ENCODE data around the gene DOK4.
"Not testable (repeated sequence)": the region's sequence is repeated elsewhere in the genome, so short reads cannot be mapped to it uniquely, and the experiment has no call there.

Gene DOK4

DNA sequence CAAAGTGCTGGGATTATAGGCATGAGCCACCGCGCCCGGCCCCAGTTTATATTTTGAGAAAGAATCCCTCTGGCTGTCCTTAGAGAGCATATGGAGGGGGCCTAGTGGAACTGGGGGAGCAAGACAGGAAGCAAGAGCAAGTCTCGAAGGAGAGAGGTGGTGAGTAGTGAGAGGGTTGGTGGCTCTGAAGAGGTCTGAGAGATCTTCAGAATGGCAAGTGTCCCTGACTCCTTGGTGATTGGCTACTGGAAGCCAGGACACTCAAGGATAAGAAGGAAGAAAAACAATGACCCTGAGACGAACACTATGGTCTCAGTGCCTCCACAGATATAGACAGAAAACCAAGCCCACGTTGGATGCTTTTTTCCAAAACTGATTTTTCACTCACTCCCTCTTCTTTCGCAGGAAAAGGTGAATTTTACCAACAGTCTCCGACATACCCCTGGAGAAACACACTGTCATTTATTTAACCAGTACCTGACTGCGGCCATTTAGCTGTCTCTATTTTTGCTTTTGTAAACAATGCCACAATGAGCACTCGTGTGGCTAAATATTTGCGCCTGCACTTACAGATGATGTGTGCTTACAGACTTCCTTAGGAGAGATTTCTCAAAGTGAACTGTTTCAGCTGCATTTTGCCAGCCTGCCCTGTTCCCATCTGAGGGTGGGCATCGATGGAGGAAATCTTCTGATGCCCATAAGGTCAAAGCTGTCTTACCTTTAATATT is 15.9 kb upstream of the DOK4 start:
- DNase-seq (ENCODE audit: low read depth, low spot score): no peak

DNA sequence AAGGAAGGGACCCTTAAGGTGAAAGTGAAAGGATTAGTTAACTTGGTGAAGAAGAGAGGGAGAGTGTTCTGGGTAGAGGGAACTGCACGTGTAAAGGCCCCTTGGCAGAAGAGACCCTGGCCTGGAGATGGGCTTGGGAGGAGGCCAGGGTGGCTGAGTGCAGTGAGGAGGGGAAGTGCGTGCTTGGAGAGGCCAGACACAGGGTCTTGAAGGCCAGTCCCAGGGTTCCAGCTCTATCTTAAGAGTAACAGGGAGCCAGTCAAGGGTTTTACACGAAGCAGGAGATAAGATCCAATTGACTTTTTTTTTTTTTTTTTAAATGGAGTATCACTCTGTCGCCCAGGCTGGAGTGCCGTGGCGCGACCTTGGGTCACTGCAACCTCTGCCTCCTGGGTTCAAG is 15.2 kb upstream of the DOK4 start:
- no peak for DNase-seq (ENCODE audit: low read depth, low spot score)

DNA sequence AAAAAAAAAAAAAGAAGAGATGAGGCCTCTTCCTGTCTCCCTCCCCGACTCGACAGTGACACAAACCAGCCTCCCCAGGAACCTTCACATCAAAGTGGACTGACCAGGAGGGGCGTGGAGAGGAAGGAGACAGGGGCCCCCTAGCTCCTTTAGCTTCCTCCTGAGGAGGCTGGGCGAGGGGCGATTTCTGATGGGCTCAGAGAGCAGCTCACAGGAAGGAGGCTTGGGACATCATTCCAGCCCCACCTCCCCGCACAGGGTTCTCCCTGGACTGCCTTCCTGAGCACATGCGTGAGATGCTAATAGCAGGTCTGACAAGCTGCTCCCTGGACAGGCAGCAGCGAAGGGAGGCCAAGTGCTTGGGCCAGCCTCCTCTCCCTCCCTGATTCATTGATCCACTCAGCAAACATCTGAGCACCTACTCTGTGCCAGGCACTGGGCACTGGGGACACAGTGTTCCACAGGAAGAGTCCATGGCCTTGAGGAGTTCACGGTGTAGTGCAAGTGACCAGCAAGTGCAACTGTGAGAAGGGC is 14.4 kb upstream of the DOK4 start:
- no peak for DNase-seq (ENCODE audit: low read depth, low spot score)

DNA sequence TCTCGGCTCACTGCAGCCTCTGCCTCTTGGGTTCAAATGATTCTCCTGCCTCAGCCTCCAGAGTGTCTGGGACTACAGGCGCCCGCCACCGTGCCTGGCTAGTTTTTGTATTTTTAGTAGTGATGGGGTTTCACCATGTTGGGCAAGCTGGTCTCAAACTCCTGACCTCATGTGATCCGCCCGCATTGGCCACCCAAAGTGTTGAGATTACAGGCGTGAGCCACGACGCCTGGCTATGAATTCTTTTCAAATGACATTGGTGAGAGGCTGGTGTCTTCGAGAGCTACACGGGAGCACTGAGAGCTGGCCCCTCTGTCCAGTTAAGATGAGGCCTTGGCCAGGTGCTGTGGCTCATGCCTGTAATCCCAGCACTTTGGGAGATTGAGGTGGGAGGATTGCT is 13.6 kb upstream of the DOK4 start:
- DNase-seq (ENCODE audit: low read depth, low spot score): not testable (repeated sequence)

DNA sequence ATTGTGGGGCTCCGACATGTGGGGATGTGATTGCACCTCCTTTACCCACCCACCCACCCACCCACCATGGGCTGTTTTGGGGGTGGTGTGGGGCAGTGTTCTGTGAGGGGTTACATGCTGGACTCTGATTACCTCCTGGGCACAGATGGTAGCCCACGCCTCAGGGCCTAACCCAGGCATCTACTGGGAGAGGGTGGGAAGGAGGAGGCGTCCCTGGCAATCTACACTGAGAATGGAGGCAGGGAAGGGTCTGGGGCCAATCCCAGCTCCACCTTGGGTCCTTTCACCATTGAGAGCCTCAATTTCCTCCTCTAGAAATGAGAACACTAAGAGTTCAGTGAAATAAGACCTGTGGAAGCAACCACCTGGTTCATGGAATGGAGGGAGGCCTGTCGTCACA is 11.7 kb upstream of the DOK4 start:
- DNase-seq (ENCODE audit: low read depth, low spot score): no peak

DNA sequence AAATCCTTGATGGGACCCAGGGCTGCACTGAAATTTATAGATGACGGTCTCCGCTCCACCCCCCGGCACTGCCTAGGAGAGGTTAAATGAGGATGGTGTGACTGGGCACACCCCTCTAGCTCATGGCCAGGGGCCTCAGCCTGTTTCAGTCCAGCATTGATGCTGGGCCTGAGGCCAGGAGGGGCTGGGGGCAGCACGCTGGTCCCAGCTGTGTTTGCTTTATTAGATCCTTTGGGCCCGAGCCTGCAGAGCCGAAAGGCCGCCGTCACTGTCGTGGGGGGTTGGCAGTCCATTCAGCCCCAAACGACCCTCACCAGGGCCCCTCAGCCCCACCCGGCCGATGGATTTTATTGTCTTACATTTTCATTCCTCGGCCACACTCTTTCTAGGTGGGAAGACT is 10.8 kb upstream of the DOK4 start:
- no peak for DNase-seq (ENCODE audit: low read depth, low spot score)

DNA sequence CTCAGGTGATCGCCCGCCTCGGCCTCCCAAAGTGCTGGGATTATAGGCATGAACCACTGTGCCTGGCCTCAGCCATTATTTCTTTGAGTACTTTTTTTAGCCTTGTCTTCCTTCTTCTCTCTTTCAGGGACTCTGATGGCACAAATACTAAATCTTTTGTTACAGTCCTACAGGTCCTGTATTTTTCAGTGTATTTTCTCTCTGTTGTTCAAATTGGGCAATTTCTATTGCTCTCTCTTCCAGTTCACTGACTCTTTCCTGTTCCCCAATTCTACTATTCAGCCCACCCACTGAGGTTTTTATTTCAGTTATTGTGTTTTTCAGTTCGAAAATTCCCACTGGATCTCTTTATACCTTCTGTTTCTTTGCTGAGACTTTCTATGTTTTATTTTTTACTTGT is 7.5 kb upstream of the DOK4 start:
- DNase-seq (ENCODE audit: low read depth, low spot score): no peak

DNA sequence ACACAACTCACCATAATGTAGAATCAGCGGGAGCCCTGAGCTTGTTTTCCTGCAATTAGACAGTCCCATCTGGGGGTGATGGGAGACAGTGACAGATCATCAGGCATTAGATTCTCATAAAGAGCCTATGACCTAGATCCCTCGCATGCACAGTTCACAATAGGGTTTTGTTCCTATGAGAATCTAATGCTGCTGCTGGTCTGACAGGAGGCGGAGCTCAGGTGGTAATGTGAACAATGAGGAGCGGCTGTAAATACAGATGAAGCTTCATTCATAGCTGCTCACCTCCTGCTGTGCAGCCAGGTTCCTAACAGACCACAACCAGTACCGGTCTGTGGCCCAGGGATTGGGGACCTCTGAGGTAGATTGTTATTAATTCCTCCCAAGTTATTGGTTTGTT is 2.9 kb upstream of the DOK4 start:
- no peak for DNase-seq (ENCODE audit: low read depth, low spot score)

DNA sequence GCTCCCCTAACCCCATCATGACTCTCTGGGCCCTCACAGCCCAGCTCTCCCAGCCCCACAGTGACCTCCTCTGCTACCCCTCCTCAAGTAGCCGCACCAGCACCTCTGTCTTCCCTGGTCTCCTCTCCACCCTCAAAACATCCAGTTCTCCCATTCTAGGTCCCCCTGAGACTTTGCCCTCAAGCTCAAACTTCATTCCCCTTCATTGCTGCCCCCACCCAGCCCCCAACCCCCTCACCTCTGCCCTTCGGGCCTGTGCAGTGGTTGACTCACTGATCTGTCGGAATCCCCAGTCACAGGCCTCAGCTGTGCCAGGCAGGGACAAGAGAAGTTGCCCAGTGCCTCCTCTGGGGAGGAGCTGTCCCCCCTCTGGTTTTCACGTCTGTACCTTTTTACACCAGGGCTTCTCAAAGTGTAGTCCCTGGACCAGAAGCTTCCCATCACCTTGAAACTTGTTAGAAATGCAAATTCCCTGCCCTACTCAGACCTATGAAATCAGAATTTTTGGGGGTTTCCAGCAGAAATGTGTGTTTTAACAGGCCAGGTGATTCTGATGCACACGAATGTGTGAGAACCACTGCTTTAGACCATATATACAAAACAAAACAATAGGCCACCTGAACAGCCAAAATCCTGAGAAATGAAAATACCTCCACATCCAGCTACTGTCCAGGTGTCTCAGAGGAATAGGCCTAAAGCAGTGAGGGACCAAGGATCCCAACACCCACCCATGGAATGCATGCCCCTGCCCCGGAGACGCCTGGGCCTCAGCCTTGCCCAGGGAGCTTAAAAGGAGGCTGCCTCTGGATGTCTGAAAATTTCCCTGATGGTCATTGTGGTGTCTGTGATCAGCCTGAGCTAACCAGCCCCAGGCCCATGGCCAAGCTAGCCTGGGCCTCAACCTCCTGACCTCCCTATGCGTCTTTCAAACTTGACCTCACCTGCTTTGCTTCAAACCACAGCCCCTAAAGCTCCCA is 853 bp upstream of the DOK4 start:
- no peak for DNase-seq (ENCODE audit: low read depth, low spot score)

DNA sequence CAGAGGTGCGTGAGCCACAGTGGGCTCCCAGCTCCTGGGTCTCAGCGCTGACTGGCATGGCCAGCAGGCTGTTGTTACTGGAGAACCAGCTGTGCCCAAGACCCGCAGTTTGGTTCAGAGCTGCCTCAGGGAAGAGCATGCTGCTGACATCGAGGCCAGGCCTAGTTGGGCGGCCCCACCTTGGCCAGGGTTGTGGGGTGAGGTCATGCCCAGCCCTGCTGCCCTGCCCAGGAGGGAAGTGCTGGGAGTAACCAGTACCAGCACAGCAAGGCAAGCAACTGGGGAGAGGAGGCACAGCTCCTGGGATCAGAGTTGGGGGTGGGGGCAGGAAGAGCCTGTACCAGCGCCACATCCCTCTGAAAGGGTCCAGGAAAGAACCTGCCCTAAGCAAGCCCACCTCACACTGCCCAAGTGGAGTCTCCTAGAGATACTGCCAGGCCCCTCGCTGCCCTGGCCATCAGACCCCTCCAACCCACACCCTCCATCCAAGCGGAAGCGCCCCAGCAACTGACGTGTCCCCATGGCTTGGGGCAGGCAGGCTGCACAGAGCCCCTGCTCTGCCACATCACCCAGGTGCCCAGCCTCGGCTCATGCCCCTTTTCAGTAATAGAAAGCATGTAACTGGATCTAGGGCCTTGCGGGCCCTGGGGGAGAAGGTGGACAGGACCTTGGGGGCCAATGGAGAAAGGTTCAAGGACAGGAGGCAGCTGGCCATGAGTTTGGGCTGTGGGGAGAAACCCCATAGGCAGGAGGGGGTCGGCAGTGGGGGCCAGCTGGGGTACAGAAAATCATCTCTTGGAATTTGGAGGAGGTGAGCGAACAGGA is 990 bp downstream of the DOK4 start:
- no peak for DNase-seq (ENCODE audit: low read depth, low spot score)

DNA sequence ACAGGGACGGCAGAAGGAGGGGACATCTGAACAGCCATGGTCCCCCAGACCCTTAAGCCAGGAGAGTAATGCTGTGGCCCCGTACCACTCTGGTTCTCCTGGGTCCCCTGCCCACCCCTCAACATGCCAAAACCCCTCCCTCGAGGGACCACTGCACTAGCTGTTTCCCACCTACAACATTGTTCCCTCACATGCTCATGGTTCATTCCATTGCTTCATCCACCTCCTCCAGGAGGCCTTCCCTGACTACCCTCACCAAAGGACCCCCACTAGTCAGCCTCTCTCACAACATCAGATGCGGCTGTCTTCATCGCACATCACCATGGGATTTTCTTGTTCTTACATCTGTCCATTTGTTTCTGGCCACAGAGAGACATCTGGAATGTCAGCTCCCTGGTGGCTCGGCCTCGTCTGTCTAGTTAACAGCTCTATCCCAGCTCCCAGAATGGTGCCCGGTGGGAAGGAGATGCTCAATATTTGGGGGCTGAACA is 1.7 kb downstream of the DOK4 start:
- no peak for DNase-seq (ENCODE audit: low read depth, low spot score)

DNA sequence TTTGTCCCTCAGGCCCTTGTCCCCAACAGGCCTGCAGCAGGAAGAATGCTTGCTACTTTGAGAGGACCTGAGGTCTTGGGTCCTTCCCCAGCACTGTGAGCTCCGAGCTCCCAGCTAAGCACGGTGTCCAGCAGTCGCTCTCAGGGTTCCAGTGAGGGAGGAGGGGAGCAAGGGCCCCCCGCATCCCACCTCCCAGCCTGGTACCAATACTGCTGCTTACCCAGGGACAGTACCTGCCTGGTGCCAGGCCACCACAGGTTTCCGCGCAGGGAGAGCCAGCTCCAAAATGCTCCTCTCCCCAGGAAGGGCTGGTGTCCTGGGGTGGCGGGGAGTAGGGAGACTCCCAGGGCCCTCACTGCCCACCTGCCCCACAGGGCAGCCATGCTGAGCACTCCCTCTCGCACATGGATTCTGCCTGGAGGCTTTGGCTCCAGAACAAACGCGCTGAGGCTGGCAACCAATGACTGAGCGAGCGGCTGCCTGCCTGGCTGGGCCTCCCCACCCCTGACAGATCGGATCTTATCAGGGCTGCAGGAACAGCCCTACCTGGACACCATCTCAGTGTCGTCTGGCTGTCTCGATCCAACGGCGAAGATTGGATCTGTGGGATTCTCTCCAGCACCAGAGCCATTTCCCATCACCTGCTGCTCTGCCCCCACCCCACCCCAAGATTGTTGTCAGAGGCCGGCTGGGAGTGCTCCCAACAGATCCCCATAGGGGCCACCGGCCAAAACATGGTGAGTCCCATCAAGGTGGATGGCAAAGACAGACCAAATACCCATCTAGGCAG is 2.4 kb downstream of the DOK4 start:
- DNase-seq (ENCODE audit: low read depth, low spot score): no peak

DNA sequence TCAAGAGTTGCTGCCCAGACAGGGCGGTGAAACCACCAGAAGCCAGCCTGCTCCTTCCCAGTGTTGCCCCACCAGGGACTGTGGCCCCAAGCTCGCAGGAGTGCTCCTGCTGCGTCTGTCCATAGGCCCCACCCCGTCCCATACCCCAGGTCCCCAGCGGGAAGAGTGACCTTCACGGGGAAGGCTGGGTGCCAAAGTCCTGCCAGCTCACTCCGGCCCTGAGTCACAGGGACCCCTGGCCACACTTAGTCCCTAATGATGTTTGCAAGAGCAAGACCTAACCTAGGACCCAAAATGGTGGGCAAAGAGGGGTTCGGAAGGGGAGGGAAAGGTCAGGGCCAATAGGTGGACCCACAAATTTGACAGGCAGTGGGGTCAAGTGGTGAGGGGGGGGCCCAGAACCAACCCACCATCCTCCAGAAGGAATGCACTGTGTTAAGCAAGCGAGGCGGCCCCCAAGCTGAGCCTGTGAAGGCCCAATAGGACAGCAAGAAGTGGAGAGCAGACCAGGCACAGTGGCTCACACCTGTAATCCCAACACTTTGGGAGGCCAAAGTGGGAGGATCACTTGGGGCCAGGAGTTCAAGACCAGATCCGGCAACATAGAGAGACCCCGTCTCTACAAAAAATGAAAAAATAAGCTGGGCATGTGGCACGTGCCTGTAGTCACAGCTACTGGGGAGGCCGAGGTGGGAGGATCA is 3.3 kb downstream of the DOK4 start:
- DNase-seq (ENCODE audit: low read depth, low spot score): no peak

DNA sequence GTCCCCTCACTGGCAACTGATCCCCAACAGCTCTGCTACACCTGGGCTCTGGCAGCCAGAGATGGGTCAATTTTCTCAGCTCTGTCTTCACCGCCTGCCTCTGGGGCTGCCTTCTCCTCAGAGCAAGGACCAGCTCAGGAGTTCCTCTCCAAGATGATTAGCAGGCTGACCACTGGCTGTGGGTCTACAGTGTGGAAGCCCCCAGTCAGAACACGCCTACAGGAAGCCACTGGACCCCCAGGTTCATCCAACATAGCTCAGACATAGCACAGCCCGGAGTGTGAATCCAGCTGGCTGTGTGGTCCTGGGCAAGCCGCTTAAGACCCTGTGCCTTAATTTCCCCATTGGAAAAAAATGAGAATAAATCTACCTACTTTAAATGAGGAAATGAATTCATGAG is 4.9 kb downstream of the DOK4 start:
- DNase-seq (ENCODE audit: low read depth, low spot score): no peak

DNA sequence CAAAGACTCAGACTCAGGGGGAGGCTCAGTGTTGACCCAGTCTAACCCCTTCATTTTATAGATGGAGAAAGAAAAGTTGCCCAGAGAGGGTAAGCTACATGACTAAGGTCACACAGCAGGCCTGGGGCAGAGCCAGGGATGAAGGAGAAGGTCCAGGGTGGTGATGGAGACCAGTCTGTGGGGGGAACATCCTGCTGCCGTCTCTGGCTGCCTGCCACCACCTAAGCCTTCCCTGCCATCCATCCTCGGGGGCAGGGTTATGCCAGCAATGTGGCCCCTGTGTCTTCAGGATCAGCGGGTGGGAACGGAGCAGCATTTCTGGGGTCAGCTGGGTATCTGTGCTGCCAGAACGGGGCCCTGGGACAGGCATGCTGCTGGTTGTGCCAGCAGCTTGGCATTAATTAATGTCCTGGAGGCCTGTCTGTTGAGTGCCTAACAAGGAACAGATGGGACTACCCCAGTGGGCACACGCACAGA is 5.5 kb downstream of the DOK4 start:
- no peak for DNase-seq (ENCODE audit: low read depth, low spot score)

DNA sequence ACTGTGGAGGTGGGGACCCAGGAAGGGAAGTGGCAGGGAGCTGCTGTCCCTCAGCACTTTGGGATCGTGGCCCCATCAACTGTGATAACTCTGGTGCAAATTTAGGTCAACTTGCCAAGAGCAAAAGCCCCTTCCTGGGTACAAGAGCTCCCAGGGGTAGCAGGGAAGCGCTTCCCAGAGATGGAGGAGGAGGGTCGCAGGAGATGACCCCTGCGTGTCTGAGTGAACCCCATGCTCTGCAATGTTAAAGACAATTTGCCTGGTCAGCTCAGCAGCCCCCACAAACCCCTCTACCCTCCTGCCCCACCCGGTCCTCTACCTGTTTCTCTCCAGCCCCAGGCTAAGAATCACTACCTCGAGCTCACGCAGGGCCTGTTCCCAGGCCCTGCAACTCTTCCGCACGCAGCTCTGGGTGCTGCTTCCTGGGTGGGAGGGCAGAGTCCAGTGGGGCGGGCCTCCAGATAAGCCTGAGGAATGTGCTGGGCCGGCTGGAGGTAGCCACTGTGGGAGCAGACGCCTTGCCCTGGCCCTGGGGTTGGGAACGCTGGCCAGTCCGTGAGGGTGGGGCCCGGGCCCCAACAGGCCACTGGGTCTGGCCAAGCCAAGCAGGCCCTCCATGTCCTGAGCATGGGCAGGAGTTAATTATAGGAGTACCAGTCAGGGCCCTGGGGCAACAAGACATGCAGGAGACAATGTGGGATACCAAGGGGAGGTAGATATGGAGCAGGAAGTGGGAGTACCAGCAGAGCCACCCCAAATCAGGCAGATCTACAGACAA is 6.1 kb downstream of the DOK4 start:
- no peak for DNase-seq (ENCODE audit: low read depth, low spot score)

DNA sequence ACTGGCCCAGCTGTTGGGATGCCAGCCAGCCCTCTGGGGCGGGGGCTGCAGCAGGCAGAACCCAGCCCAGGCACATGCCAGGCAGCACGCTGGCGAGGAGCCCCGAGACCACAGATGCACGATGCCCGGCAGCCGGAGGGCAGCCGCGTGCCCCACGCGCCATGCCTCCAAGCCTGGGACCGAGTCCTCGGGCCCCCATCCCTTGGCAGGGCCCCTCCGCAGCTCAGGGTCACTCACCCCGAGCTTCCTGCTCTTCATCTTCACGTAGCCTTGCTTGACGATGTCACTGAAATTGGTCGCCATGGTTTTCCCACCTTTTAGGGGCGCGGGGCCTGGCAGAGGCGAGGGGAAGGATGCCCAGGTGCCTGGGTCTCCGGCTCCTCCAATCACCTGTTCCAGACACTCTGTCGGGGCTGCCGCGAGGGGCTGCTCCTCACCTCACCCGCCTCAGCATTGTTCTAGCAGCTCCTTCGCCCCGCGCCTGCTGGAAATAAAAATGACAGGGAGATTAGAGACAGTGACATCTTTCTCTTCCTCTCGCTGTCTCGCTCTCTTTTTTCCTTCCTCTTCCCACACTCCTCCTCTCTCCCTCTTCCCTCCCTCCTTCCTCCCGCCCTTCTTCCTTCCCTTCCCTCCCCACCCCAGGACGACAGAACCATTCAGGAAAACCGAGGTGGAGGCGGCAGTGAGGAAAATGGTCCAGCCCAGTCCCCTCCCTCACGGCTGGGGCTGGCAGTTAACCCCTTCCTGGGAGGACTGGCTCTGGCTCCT is 6.9 kb downstream of the DOK4 start:
- no peak for DNase-seq (ENCODE audit: low read depth, low spot score)

DNA sequence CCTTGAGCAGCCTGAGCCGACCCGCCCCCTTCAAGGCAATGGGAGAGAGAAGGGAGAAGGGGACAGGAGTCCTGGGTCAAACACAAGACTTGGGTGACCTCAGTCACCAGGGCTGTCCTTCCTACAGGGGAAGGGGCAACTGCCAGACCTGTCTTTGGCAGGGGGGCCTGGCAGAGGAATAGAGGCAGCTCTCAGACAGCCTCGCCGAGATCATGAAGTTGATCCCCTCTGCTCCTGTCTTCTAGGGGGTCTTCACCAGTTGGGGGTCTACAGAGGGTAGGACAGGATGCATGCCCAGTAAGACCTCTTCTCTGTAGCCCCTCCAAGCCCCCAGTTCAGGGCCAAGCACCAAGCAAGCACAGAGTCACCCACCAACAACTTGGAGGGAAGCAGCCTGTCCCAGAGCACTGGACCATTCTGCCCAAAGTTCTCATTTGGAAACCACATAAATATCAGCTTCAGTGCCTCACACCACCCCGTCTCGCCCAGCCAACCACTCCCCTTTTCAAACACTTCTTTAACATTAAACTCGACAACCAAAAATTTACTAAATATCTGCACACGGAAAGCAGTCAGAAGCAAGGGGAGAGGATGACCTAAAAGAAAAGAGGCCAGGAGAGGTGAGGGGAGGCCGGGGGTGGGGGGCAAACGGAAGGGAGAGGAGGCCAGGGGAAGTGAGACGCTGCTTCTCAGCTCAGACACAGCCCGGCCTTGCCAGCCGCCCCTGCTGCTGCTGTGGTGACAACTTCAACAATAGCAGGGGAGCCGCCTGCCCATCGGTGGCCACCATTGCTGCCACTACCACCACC is 7.7 kb downstream of the DOK4 start:
- DNase-seq (ENCODE audit: low read depth, low spot score): no peak
